Gastroesophageal sphincter (tissue), 4 donors: ENCODE measurements around the gene SS18. TPM values are rescaled to one million over a fixed set of nuclear protein-coding genes. Genes with fewer than 3 reads are reported as not detected.

Experiments used
- ATAC-seq: fragments of 150-250 bp; one replicate; pipeline ENCODE4 v1.9.1; 2016; ENCODE audit warnings: mild to moderate bottlenecking, moderate library complexity
- H3K27ac ChIP-seq, 4 donors: fragments of 200-600 bp; sonication (generic) in 3 of 4; 1 replicate in 3 of 4; 2 replicates in 1 of 4; pipeline ENCODE4 v1.5.1; 2016 to 2019
- H3K27me3 ChIP-seq: fragments of 200-600 bp; sonication (generic); one replicate; pipeline ENCODE4 v1.5.1; 2019
- H3K36me3 ChIP-seq, 2 donors: fragments of 200-600 bp; sonication (generic); one replicate each; pipeline ENCODE4 v1.5.1; 2019; ENCODE audit warnings: control low read depth in 1 of 2
- H3K4me1 ChIP-seq, 3 donors: fragments of 200-600 bp; sonication (generic); 1 replicate in 2 of 3; 2 replicates in 1 of 3; pipeline ENCODE4 v1.5.1; 2016 to 2019; ENCODE audit warnings: control low read depth in 2 of 3
- H3K4me3 ChIP-seq, 2 donors: fragments of 200-600 bp; sonication (generic); one replicate each; pipeline ENCODE4 v1.5.1; 2019; ENCODE audit warnings: mild to moderate bottlenecking in 1 of 2, moderate library complexity in 1 of 2
- H3K9me3 ChIP-seq, 3 donors: fragments of 200-600 bp; sonication (generic); one replicate each; pipeline ENCODE4 v1.5.1; 2017 to 2019; ENCODE audit warnings: control low read depth in 2 of 3
- CTCF ChIP-seq, 4 experiments: fragments of 200-600 bp in 2 of 4; fragments of 450-650 bp in 2 of 4; sonication (generic) in 1 of 4; IDR thresholded peaks; one replicate each; pipeline ENCODE4 v1.5.1; 2017 to 2019; ENCODE audit warnings: antibody characterized with exemption in 4 of 4, mild to moderate bottlenecking in 2 of 4, moderate library complexity in 2 of 4
- EP300 ChIP-seq: sonication (generic); formaldehyde crosslinking; IDR thresholded peaks from one replicate; pipeline ENCODE4 v1.6.1; 2017; ENCODE audit warnings: antibody characterized with exemption, mild to moderate bottlenecking
- POLR2A ChIP-seq, 2 donors: fragments of 450-650 bp; IDR thresholded peaks; one replicate each; pipeline ENCODE4 v1.6.1; 2017; ENCODE audit warnings: antibody characterized with exemption in 2 of 2, mild to moderate bottlenecking in 2 of 2, moderate library complexity in 1 of 2
- POLR2AphosphoS5 ChIP-seq: sonication (generic); formaldehyde crosslinking; IDR thresholded peaks from one replicate; pipeline ENCODE4 v1.6.1; 2017; ENCODE audit warnings: antibody characterized with exemption
- WGBS, 2 donors: methylation state at CpG; one replicate each; pipeline ENCODE4 v1.1.5; 2018; ENCODE audit warnings: low coverage in 1 of 2; 5-methylcytosine and 5-hydroxymethylcytosine counted together
- total RNA-seq, 4 donors: library from RNA; depleted of rRNA; stranded (reverse); fragments of >200 nt; gene quantifications; one replicate each; pipeline ENCODE4 v1.1.0, GENCODE V29; 2016

The SS18 gene
- total RNA-seq, 4 donors from 2014 or later, result 78.8 to 126 (median 95.3) TPM

- no peak overlapping the region for H3K27ac ChIP-seq
- H3K9me3 ChIP-seq, result no peaks in the 10 kb centered on the region
- no peaks in the 10 kb centered on the region for H3K4me1 ChIP-seq
- 78 to 79% methylated on average over 1 of the region's 1 CpG for WGBS, 2 donors
- H3K36me3 ChIP-seq, result peaks cover under 1 to 24% of the 10 kb centered on the region in 2 donors
- no peak overlapping the region for H3K4me3 ChIP-seq
- ATAC-seq, result no peak
- TF ChIP-seq CTCF (IDR thresholded peaks at IDR 0.05) (no peak), POLR2A (IDR thresholded peaks at IDR 0.05) (no peak), POLR2AphosphoS5 (no peak), EP300 (no peak)
- no peaks in the 10 kb centered on the region for H3K27me3 ChIP-seq
Measured at GRCh38 chr18:26040051-26040656, 50.3 kb downstream of the SS18 start.

DNA sequence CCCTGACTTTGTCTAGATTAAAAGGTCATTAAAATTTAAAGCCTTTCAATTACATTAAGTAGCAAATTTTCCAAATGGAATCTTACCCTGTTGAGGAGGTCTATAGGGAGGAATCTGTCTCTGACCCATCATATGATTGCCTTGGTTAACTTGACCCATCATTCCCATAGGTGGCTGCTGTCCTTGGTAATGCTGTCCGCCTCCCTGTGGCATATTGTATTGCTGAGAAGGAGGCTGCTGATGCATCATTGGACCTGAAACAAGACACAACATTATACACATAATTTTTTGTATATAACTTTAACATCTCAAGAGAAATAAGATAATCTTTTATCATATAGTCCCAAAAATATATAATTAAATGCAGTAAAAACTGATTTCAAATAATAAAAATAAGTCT lies 51.2 kb downstream of the SS18 start:
- Histone ChIP-seq H3K4me1 (no peaks in the 10 kb centered on the region), H3K27ac (no peak overlapping the region), H3K9me3 (no peaks in the 10 kb centered on the region), H3K36me3 (peaks cover 9 to 34% of the 10 kb centered on the region in 2 donors), H3K4me3 (no peak overlapping the region), H3K27me3 (no peaks in the 10 kb centered on the region)
- no peak for ATAC-seq
- 86 to 100% methylated on average over 1 of the region's 1 CpG for WGBS, 2 donors
- no peak for TF ChIP-seq EP300
- no peak for TF ChIP-seq POLR2A (IDR thresholded peaks at IDR 0.05)
- TF ChIP-seq POLR2AphosphoS5, result no peak
- no peak for TF ChIP-seq CTCF (IDR thresholded peaks at IDR 0.05)

- no peaks in the 10 kb centered on the region for H3K4me1 ChIP-seq
- ATAC-seq, result no peak
- no peaks in the 10 kb centered on the region for H3K27me3 ChIP-seq
- H3K27ac ChIP-seq, result no peak overlapping the region
- H3K9me3 ChIP-seq, result no peaks in the 10 kb centered on the region
- H3K4me3 ChIP-seq, result no peak overlapping the region
- peaks cover 18 to 59% of the 10 kb centered on the region in 2 donors for H3K36me3 ChIP-seq
- TF ChIP-seq POLR2AphosphoS5, result no peak
Measured at GRCh38 chr18:26036635-26037034, 53.8 kb downstream of the SS18 start.

- H3K9me3 ChIP-seq, result no peaks in the 10 kb centered on the region
- ATAC-seq, result no peak
- H3K4me1 ChIP-seq, result no peaks in the 10 kb centered on the region
- no peak overlapping the region for H3K27ac ChIP-seq
- no peak overlapping the region for H3K4me3 ChIP-seq
- peaks cover 24 to 76% of the 10 kb centered on the region in 2 donors for H3K36me3 ChIP-seq
- TF ChIP-seq CTCF (IDR thresholded peaks at IDR 0.05) (no peak), EP300 (no peak), POLR2AphosphoS5 (no peak), POLR2A (IDR thresholded peaks at IDR 0.05) (no peak)
- H3K27me3 ChIP-seq, result no peaks in the 10 kb centered on the region
- WGBS, 2 donors, result 91 to 92% methylated on average over 3 to 5 of the region's 5 CpGs
Measured at GRCh38 chr18:26034850-26035497, 55.4 kb downstream of the SS18 start.

DNA sequence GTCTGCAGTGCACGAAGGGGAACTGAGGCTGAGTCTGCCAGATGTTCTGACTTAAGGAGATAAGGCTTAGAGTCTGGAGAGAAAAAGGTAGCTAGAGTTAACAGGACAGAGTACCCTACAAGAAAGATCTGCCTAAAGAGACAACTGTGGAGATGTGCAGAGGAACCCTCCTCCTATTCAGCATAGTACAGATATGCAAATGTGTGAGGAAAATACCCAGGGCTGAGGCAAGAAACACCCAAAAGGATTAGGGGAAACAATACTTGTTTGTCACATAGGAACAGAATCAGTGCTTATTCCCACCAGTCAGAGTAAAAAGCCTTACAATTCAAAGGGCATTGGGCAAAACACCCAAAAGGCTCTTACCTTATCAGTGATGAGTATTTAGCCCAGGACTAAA lies 67.8 kb downstream of the SS18 start:
- H3K36me3 ChIP-seq, result peaks cover 10 to 94% of the 10 kb centered on the region in 2 donors
- WGBS, 2 donors, result 100% methylated on average over 1 of the region's 1 CpG; no CpG with 5 or more reads in 1 of the 2 donors
- no peak overlapping the region for H3K27ac ChIP-seq

More for the DNA sequence above, 67.8 kb downstream of the SS18 start:
- Histone ChIP-seq H3K4me3 (no peak overlapping the region), H3K27me3 (no peaks in the 10 kb centered on the region), H3K4me1 (no peaks in the 10 kb centered on the region), H3K9me3 (no peaks in the 10 kb centered on the region)
- no peak for ATAC-seq
- TF ChIP-seq CTCF (IDR thresholded peaks at IDR 0.05) (no peak), POLR2AphosphoS5 (no peak), POLR2A (IDR thresholded peaks at IDR 0.05) (no peak), EP300 (no peak)
